IMR-90 (cell line): Measurements from ENCODE around the gene GFRA4. TPM values are rescaled to one million over a fixed set of nuclear protein-coding genes. Genes with fewer than 3 reads are reported as not detected.

ENCODE experiments used
- ATAC-seq: fragments of 200-7000 bp; cut with Tn5 transposase; 2 replicates; pipeline ENCODE4 v1.9.1; 2020; ENCODE audit warnings: low read depth, mild to moderate bottlenecking, moderate library complexity
- BruUV-seq: library from RNA; stranded (reverse); fragments of 400-500 nt; replicated peaks from 2 replicates; lab custom pipeline; 2021; lab: Mats Ljungman, UMichigan
- CTCF ChIA-PET: fragments of 300-600 bp; formaldehyde crosslinking; extraction: SDS; loops from one replicate; lab custom pipeline; 2021; ENCODE audit warnings: antibody characterized with exemption; lab: Yijun Ruan, JAX
- POLR2A ChIA-PET: fragments of 300-600 bp; sonication (Branson Sonifier 250); formaldehyde crosslinking; loops from one replicate; lab custom pipeline; 2022; ENCODE audit warnings: antibody characterized with exemption; ENCODE audit not compliant: unreplicated experiment; lab: Charles Lee
- DNase-seq: peaks from one replicate; pipeline ENCODE4 v3.0.0; 2013
- H2AFZ ChIP-seq: replicated peaks from 2 replicates; pipeline ENCODE3; 2013; ENCODE audit warnings: low read length, mild to moderate bottlenecking; ENCODE audit not compliant: poor library complexity
- H2AK5ac ChIP-seq: 2 replicates; pipeline ENCODE4 v1.6.1; 2013; ENCODE audit warnings: low read depth, low read length, inconsistent platforms
- H2AK9ac ChIP-seq: replicated peaks from 2 replicates; pipeline ENCODE3; 2013; ENCODE audit warnings: mild to moderate bottlenecking, low read depth, low read length, moderate library complexity; ENCODE audit not compliant: poor library complexity
- H2BK120ac ChIP-seq: 2 replicates; pipeline ENCODE4 v1.6.1; 2013; ENCODE audit warnings: low read depth, low read length, inconsistent platforms
- H2BK15ac ChIP-seq: 3 replicates; pipeline ENCODE4 v1.6.1; 2013; ENCODE audit warnings: low read depth, low read length, inconsistent platforms
- H2BK20ac ChIP-seq: 2 replicates; pipeline ENCODE4 v1.6.1; 2013; ENCODE audit warnings: low read depth, mild to moderate bottlenecking, inconsistent platforms, low read length, moderate library complexity
- H2BK5ac ChIP-seq: 2 replicates; pipeline ENCODE4 v1.6.1; 2013; ENCODE audit warnings: mild to moderate bottlenecking, low read depth, low read length, inconsistent platforms; ENCODE audit not compliant: poor library complexity, severe bottlenecking
- H3K14ac ChIP-seq: replicated peaks from 2 replicates; pipeline ENCODE4 v1.6.1; 2013; ENCODE audit warnings: low read depth, low read length, inconsistent platforms
- H3K18ac ChIP-seq: 2 replicates; pipeline ENCODE4 v1.6.1; 2013; ENCODE audit warnings: low read depth, low read length, control low read depth
- H3K23ac ChIP-seq: 2 replicates; pipeline ENCODE4 v1.6.1; 2013; ENCODE audit warnings: low read depth, low read length, inconsistent platforms
- H3K27ac ChIP-seq: 2 replicates; pipeline ENCODE4 v1.5.1; 2013; ENCODE audit warnings: mild to moderate bottlenecking, control low read depth, low read length; ENCODE audit not compliant: insufficient read depth
- H3K27me3 ChIP-seq: 2 replicates; pipeline ENCODE4 v1.6.1; 2013; ENCODE audit warnings: low read length; ENCODE audit not compliant: control insufficient read depth, insufficient read depth
- H3K36me3 ChIP-seq: 2 replicates; pipeline ENCODE4 v1.6.1; 2013; ENCODE audit warnings: low read length, mixed read lengths; ENCODE audit not compliant: control insufficient read depth, insufficient read depth
- H3K4ac ChIP-seq: 2 replicates; pipeline ENCODE4 v1.6.1; 2013; ENCODE audit warnings: low read depth, low read length, inconsistent platforms
- H3K4me1 ChIP-seq: 2 replicates; pipeline ENCODE4 v1.6.1; 2013; ENCODE audit warnings: low read length, mixed read lengths; ENCODE audit not compliant: control insufficient read depth, insufficient read depth
- H3K4me2 ChIP-seq: 2 replicates; pipeline ENCODE4 v1.6.1; 2013; ENCODE audit warnings: low read depth, mild to moderate bottlenecking, control low read depth, low read length, moderate library complexity
- H3K4me3 ChIP-seq: 2 replicates; pipeline ENCODE4 v1.5.1; 2013; ENCODE audit warnings: low read depth, mild to moderate bottlenecking, control low read depth, low read length, moderate library complexity; ENCODE audit not compliant: insufficient read depth
- H3K56ac ChIP-seq: 2 replicates; pipeline ENCODE4 v1.6.1; 2013; ENCODE audit warnings: low read length, inconsistent platforms; ENCODE audit not compliant: insufficient read depth; ENCODE audit errors: extremely low read depth
- H3K79me1 ChIP-seq, 2 experiments: 2 replicates each; pipeline ENCODE4 v1.6.1; 2013; ENCODE audit warnings: low read length in 2 of 2, inconsistent platforms in 1 of 2, low read depth in 1 of 2
- H3K9ac ChIP-seq: 2 replicates; pipeline ENCODE4 v1.6.1; 2013; ENCODE audit warnings: low read depth, low read length, control low read depth
- H3K9me1 ChIP-seq: 2 replicates; pipeline ENCODE4 v1.6.1; 2013; ENCODE audit warnings: low read length, inconsistent platforms; ENCODE audit not compliant: insufficient read depth
- H3K9me3 ChIP-seq: 2 replicates; pipeline ENCODE4 v1.6.1; 2013; ENCODE audit warnings: low read length; ENCODE audit not compliant: control insufficient read depth, insufficient read depth
- H4K20me1 ChIP-seq: 2 replicates; pipeline ENCODE4 v1.6.1; 2013; ENCODE audit warnings: low read length, inconsistent platforms; ENCODE audit not compliant: insufficient read depth
- H4K5ac ChIP-seq: 2 replicates; pipeline ENCODE4 v1.6.1; 2013; ENCODE audit warnings: mild to moderate bottlenecking, low read depth, low read length, control low read depth
- H4K8ac ChIP-seq, 2 experiments: 2 replicates each; pipeline ENCODE4 v1.6.1; 2013; ENCODE audit warnings: low read depth in 2 of 2, low read length in 2 of 2, control low read depth in 1 of 2, inconsistent platforms in 1 of 2
- H4K91ac ChIP-seq: 2 replicates; pipeline ENCODE4 v1.6.1; 2013; ENCODE audit warnings: low read depth, low read length, inconsistent platforms; ENCODE audit not compliant: insufficient read depth
- BHLHE40 ChIP-seq: fragments of 150-350 bp; IDR thresholded peaks from 2 replicates; pipeline ENCODE4 v1.6.1; 2016; ENCODE audit warnings: mild to moderate bottlenecking, low read depth, low read length
- ELK1 ChIP-seq: fragments of 150-350 bp; IDR thresholded peaks from 2 replicates; pipeline ENCODE4 v1.6.1; 2016; ENCODE audit warnings: low read depth, mild to moderate bottlenecking, low read length, moderate library complexity, borderline replicate concordance
- MAZ ChIP-seq: IDR thresholded peaks from 2 replicates; pipeline ENCODE4 v1.6.1; 2012; ENCODE audit warnings: low read depth, mild to moderate bottlenecking, low read length, improper control_type of control experiment, moderate library complexity, borderline replicate concordance
- RAD21 ChIP-seq: IDR thresholded peaks from 2 replicates; pipeline ENCODE4 v1.6.1; 2012; ENCODE audit warnings: low read length, improper control_type of control experiment
- RCOR1 ChIP-seq: IDR thresholded peaks from 2 replicates; pipeline ENCODE4 v1.6.1; 2012; ENCODE audit warnings: mild to moderate bottlenecking, low read length, improper control_type of control experiment; ENCODE audit not compliant: insufficient replicate concordance
- WGBS, 2 experiments: methylation state at CpG; one replicate each; pipeline versions ENCODE4 v1.1.5 to v1.1.7; 2013; ENCODE audit warnings: missing lambda C conversion rate in 2 of 2; ENCODE audit not compliant: insufficient read length in 1 of 2; ENCODE audit errors: extremely low coverage in 2 of 2; 5-methylcytosine and 5-hydroxymethylcytosine counted together
- dilution Hi-C: fragments of 300-500 bp; cut with HindIII; formaldehyde crosslinking; loops from one replicate; pipeline ENCODE4 v1.14.3; 2018; ENCODE audit warnings: low sequenced_read_pairs; ENCODE audit not compliant: unreplicated experiment
- in situ Hi-C: fragments of 300-500 bp; cut with MboI; formaldehyde crosslinking; loops from 3 replicates; pipeline ENCODE4 v1.14.3; 2019; ENCODE audit warnings: low sequenced_read_pairs, inconsistent platforms, mixed read lengths
- intact Hi-C: fragments of 100-400 bp; cut with micrococcal nuclease; formaldehyde crosslinking; loops from 2 replicates; pipeline ENCODE4 v1.10.0; 2022
- polyA plus RNA-seq, 3 experiments: library from polyadenylated mRNA; depleted of rRNA; stranded (reverse); fragments of >200 nt; gene quantifications; 2 replicates each; pipeline ENCODE4 v1.2.3, GENCODE V29; 2012; ENCODE audit warnings: low replicate concordance in 1 of 3
- total RNA-seq: library from RNA; depleted of rRNA; stranded (reverse); fragments of >200 nt; gene quantifications from 2 replicates; pipeline ENCODE4 v1.2.3, GENCODE V29; 2012
- TF ChIP-seq, protein P1 (sequence below): fragments of 150-350 bp; IDR thresholded peaks from 2 replicates; pipeline ENCODE4 v1.6.1; 2017; ENCODE audit warnings: mild to moderate bottlenecking, antibody characterized with exemption, low read length, low read depth

The GFRA4 gene
- total and polyA plus RNA-seq, 2 of the 4 experiments (the other 2 are of a cell fraction): not detected

GRCh38 chr20:3674447-3674846 lies 11.2 kb upstream of the GFRA4 start:
- ATAC-seq: no peak
- no peak overlapping the region for H3K4me2 ChIP-seq
- dilution Hi-C loops: no loop called here
- no peak overlapping the region for H2BK15ac ChIP-seq
- H3K36me3 ChIP-seq: no peaks in the 10 kb centered on the region
- DNase-seq: no peak
- no peak overlapping the region for H2BK20ac ChIP-seq
- POLR2A ChIA-PET: no interaction called here
- H3K56ac ChIP-seq: no peak overlapping the region
- no peak overlapping the region for H2AFZ ChIP-seq
- WGBS, 2 experiments: no CpG with 5 or more reads among the region's 10 CpGs
- H4K20me1 ChIP-seq: no peaks in the 10 kb centered on the region
- intact Hi-C loops: loop anchor here (10.0 kb wide), 1 partner anchor 410 kb away; no protein-coding TSS in a partner anchor
- no peak overlapping the region for H4K5ac ChIP-seq
- H3K27ac ChIP-seq: no peak overlapping the region
- in situ Hi-C loops: no loop called here
- no peak overlapping the region for H3K4ac ChIP-seq
- BruUV-seq: no TSS peak
- no peak for TF ChIP-seq RCOR1
- TF ChIP-seq MAZ: no peak
- TF ChIP-seq RAD21: no peak
- TF ChIP-seq, protein P1, sequence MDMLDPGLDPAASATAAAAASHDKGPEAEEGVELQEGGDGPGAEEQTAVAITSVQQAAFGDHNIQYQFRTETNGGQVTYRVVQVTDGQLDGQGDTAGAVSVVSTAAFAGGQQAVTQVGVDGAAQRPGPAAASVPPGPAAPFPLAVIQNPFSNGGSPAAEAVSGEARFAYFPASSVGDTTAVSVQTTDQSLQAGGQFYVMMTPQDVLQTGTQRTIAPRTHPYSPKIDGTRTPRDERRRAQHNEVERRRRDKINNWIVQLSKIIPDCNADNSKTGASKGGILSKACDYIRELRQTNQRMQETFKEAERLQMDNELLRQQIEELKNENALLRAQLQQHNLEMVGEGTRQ: no peak
- no peak for TF ChIP-seq ELK1
- no peak for TF ChIP-seq BHLHE40
- H3K9me1 ChIP-seq: no peaks in the 10 kb centered on the region
- H2AK5ac ChIP-seq: no peak overlapping the region
- H3K23ac ChIP-seq: no peak overlapping the region
- H2AK9ac ChIP-seq: no peak overlapping the region
- peaks cover 56% of the 10 kb centered on the region for H3K27me3 ChIP-seq
- no peak overlapping the region for H3K14ac ChIP-seq
- H3K9ac ChIP-seq: no peak overlapping the region
- no peak overlapping the region for H3K18ac ChIP-seq
- H3K4me1 ChIP-seq: peaks cover 5% of the 10 kb centered on the region; the same call in 1 of the 2 replicates
- CTCF ChIA-PET: no interaction called here
- no peak overlapping the region for H3K4me3 ChIP-seq
- no peak overlapping the region for H2BK120ac ChIP-seq
- no peaks in the 10 kb centered on the region for H3K9me3 ChIP-seq
- no peak overlapping the region for H2BK5ac ChIP-seq
- H3K79me1 ChIP-seq: no peaks in the 10 kb centered on the region
- no peak overlapping the region for H4K8ac ChIP-seq
- H4K91ac ChIP-seq: no peak overlapping the region
